Mesodermal cell (in vitro differentiated cells): ENCODE results near the gene TICAM2.

Experiments used
- H3K27ac ChIP-seq: 2 replicates; pipeline ENCODE4 v1.7.0; 2013; ENCODE audit warnings: mild to moderate bottlenecking, low read depth, low read length, moderate library complexity; ENCODE audit not compliant: severe bottlenecking
- H3K36me3 ChIP-seq: 2 replicates; pipeline ENCODE4 v1.7.1; 2013; ENCODE audit warnings: mild to moderate bottlenecking, low read length, moderate library complexity; ENCODE audit not compliant: control insufficient read depth, insufficient read depth
- H3K4me1 ChIP-seq: one replicate; pipeline ENCODE4 v1.7.1; 2013; ENCODE audit warnings: mild to moderate bottlenecking, low read length; ENCODE audit not compliant: insufficient read depth, control insufficient read depth, poor library complexity, severe bottlenecking
- H3K4me3 ChIP-seq: 2 replicates; pipeline ENCODE4 v1.7.0; 2013; ENCODE audit warnings: low read length, control low read depth, mild to moderate bottlenecking; ENCODE audit not compliant: insufficient read depth, poor library complexity, severe bottlenecking; ENCODE audit errors: extremely low read depth
- H3K9me3 ChIP-seq: 2 replicates; pipeline ENCODE4 v1.7.1; 2013; ENCODE audit warnings: mild to moderate bottlenecking, low read length, moderate library complexity; ENCODE audit not compliant: control insufficient read depth
- WGBS, 2 experiments: methylation state at CpG; one replicate each; pipeline ENCODE4 v1.1.5; 2013; ENCODE audit warnings: missing lambda C conversion rate in 2 of 2; ENCODE audit not compliant: insufficient coverage in 2 of 2; 5-methylcytosine and 5-hydroxymethylcytosine counted together

The TICAM2 gene

DNA sequence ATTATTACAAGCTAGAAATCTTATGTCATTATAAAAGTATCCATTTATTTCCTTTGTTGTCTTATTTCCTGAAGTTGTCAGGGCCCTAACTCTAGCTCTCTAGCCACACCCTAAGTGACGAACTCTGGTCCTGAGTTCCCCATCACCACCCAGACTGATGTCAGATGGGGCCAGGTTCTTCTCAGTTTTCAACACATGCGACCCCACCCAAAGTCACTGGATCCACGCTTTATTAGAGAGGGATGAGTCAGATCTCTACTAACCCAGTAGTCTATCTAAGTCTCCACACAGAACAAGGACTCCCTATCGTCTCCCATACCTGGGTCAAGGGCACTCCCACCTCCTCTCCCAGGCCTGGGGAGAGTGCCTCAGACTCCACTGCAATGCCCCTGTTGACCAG is 50.9 kb downstream of the TICAM2 start:
- H3K27ac ChIP-seq, result no peak overlapping the region
- H3K9me3 ChIP-seq, result peaks cover 2% of the 10 kb centered on the region
- 78 to 85% methylated on average over 3 to 4 of the region's 4 CpGs for WGBS, 2 experiments
- no peak overlapping the region for H3K4me3 ChIP-seq
- H3K4me1 ChIP-seq, result no peaks in the 10 kb centered on the region
- no peaks in the 10 kb centered on the region for H3K36me3 ChIP-seq

DNA sequence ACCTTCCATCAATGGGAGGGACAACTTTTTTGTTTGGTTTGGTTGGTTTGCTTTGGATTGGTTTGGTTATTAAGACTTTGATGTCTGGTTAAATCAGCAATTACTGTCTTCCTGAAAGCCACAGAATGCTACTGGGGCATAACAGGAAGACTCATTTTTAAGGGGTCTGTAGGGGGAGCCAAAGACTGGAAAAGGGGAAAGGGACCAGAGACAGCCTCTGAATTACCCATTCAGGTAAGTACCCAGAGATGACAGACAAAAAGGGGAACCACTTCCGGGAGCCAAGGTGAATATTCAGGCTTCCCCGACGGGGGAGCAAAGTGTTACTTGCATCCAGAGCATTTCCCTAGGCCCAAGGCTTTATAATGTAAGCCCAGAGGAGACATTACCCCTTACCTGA is 53.1 kb downstream of the TICAM2 start:
- Histone ChIP-seq H3K4me3 (no peak overlapping the region), H3K36me3 (no peaks in the 10 kb centered on the region), H3K9me3 (peaks cover 13% of the 10 kb centered on the region), H3K27ac (no peak overlapping the region), H3K4me1 (no peaks in the 10 kb centered on the region)
- 10 to 20% methylated on average over 1 to 3 of the region's 3 CpGs for WGBS, 2 experiments

DNA sequence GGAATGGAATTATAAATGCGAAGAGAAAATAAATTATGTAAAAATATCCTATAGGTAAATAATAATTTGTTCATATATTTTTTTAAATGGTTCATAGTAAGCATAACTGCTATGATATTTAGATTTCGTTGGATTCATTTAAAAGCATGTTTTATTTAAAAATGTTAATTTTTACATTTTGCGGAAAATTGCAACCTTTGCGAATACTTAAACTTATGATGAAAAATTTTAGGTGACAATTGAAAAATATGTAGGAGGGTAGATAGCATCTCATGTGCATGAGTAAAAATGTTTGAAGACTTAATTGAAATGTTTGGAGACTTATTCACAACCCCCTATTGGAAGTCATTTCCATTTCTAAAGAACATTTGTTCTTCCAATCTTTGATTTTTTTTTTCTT is 53.6 kb downstream of the TICAM2 start:
- no peaks in the 10 kb centered on the region for H3K4me1 ChIP-seq
- 100% methylated on average over 2 of the region's 4 CpGs; no CpG with 5 or more reads in 1 of the 2 experiments for WGBS, 2 experiments
- H3K36me3 ChIP-seq, result no peaks in the 10 kb centered on the region
- H3K9me3 ChIP-seq, result peaks cover 13% of the 10 kb centered on the region
- H3K4me3 ChIP-seq, result no peak overlapping the region
- no peak overlapping the region for H3K27ac ChIP-seq

DNA sequence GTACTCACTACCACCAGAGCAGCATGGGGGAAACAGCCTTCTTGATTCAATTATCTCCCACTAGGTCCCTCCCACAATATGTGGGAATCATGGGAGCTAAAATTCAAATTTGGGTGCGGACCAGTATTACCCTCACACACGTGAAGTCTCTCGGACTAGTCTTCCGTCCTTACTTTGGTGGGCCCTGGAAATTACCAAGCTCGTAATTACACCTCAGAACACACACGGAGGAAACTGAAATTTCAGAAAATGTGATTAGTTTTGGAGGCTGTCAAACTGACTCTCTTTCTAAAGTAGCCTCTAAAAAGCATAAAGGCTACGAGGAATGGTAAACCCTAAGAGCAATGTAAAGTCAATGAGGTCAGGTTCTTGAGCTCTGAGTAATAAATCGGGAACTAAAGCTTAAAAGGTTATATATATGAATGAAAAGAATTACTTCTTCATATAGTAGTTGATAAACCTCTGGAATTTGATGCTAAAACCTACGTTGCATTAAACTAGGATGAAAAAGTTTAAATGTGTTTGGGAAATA is 56.9 kb downstream of the TICAM2 start:
- H3K27ac ChIP-seq, result peak overlapping the region; percentile 70
- no peaks in the 10 kb centered on the region for H3K4me1 ChIP-seq
- H3K9me3 ChIP-seq, result peaks cover 13% of the 10 kb centered on the region
- peak overlapping the region; percentile 88 for H3K4me3 ChIP-seq
- 95 to 100% methylated on average over 3 to 6 of the region's 9 CpGs for WGBS, 2 experiments
- peaks cover 10% of the 10 kb centered on the region for H3K36me3 ChIP-seq

DNA sequence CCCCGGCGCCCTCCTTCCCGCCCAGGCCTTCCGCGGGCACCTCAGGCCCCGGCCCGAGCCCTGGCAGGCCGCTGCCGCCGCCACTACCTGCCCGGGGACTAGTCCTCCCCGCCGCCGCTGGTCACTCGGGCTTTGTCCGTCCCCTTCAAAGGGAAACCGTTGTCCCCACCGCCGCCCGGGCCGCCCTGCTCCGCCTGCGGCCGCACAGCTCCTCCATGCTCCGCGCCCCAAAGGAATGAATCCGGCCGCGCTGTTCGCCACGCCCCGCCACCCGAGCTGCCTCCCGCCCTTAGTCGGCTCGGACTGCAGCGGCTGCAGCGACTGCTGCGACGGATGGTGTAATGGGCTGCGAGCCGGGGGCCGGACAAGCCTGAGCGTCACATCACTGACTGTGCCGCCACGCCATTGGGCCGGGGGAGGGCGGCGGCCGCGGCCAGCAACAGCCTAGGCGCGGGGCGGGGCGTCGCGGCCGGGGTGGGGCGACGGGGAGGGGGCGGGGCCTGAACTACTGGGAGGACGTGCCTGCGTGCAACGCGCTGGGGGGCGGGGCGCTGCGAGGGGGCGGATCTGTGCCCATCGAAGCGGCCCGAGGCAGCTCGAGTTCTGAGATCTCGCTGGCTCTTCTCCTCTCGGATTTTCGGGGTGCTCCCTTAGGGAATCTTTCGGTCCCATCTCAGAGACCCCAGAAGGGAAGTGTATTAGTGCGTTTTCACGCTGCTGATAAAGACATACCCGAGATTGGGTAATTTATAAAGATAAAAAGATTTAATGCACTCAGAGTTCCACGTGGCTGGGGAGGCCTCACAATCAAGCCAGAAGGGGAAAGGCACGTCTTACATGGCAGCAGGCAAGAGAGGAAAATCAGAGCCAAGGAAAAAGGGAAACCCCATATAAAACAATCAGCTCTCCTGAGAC is 57.6 kb downstream of the TICAM2 start, which contains the start of gene FEM1C:
Gene FEM1C, minus strand, starts transcription at position 340 of the 915 bp plus-strand sequence. CDS start 1,282 bp downstream, outside the sequence.
- 2 to 3% methylated on average over 46 to 55 of the region's 82 CpGs for WGBS, 2 experiments
- H3K36me3 ChIP-seq, result peaks cover 16% of the 10 kb centered on the region
- no peaks in the 10 kb centered on the region for H3K4me1 ChIP-seq

DNA sequence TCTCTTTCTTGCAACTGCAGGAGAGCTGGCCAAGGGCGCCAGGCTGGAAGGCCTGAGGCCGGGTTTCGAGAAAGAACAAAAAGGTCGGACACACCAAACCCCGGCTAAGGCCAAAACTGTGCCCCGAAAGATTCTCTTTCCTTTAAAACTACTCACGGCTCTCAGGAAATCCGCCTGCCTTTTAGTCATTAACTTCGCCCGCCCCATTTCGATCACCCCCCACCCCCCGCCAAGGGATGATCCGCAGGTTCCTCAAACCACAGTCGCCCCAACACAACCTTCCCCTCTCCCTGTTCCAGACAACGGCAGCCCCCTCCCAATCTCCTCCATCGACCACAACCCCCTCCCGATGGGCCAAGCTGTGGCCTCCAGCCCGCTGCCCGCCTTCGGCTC is 58.2 kb downstream of the TICAM2 start:
- Histone ChIP-seq H3K36me3 (peaks cover 23% of the 10 kb centered on the region), H3K9me3 (peaks cover 13% of the 10 kb centered on the region), H3K4me1 (no peaks in the 10 kb centered on the region), H3K4me3 (peak overlapping the region; percentile 88), H3K27ac (peak overlapping the region; percentile 95)
- 0 to 1% methylated on average over 3 to 18 of the region's 20 CpGs for WGBS, 2 experiments

More for the DNA sequence above, 57.6 kb downstream of the TICAM2 start, which contains the start of gene FEM1C:
- H3K4me3 ChIP-seq, result peak within 1 kb of the TSS; percentile 88
- H3K9me3 ChIP-seq, result peaks cover 13% of the 10 kb centered on the region
- H3K27ac ChIP-seq, result peak within 1 kb of the TSS; percentile 95

DNA sequence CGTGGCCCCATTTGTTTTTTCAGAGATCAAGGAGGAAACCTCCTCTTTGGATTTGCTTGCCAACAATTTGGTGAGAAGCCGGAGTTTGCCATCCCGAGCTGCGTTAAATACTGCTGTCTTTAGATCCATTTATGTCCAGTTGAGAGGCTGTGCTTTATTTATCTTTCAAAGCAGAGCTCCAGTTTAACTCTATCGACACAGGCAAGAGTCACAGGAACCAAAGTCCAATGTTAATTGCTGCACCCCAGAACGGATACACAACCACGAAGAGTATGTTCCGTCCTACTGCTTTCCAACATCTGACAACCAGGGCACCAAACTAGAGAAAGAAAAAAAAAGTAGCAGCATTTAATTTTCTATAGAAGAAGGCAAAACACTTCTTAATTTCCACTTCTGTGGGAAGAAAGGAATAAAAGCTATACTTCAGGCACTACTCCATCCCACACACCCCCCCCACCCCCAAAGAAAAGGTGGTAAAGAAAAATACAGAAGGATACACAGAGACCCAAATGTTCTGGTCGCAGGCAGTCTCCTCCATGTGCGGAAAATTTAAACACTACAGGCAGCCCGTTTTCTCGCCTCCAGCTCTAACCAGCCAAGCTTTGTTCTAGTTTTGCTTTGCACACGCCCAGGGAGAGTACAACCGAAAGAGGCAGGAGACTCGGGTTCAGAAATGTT is 58.8 kb downstream of the TICAM2 start:
- WGBS, 2 experiments, result 13% methylated on average over 9 to 14 of the region's 15 CpGs
- H3K36me3 ChIP-seq, result peaks cover 28% of the 10 kb centered on the region
- H3K4me3 ChIP-seq, result peak overlapping the region; percentile 88
- H3K27ac ChIP-seq, result peak overlapping the region; percentile 95
- H3K9me3 ChIP-seq, result peaks cover 13% of the 10 kb centered on the region
- no peaks in the 10 kb centered on the region for H3K4me1 ChIP-seq

DNA sequence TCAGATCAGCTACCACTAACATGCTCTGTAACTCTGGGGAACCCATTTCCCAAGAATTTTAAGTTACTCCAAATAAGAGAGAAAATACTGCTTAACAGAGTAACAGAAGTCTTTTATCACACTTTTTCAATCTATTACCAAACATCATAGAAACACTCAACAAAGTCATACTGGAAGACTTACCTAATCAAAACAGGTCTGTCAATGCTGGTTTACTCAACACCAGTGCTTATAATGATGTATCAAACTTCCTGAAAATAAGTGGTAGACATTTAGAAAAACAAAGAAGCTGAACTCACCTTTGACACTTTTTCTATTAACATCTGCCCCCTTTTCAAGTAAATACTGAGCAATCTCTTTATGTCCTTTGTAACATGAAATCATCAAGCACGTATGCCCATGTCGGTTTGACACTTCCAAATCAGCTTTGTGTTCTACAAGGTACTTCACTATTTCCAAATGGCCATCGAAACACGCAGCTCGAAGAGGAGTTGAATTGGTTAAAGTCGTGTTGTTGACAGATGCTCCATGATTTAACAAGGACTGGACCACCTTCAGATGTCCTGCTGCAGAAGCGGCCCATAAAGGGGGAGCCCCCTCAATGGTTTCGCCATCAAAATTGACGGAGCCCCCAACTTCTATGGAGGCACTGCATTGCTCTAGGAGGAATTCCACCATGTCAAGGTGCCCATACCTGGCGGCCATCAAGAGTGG is 59.5 kb downstream of the TICAM2 start:
- WGBS, 2 experiments, result 50 to 61% methylated on average over 6 to 10 of the region's 10 CpGs
- H3K36me3 ChIP-seq, result peaks cover 33% of the 10 kb centered on the region
- H3K4me1 ChIP-seq, result no peaks in the 10 kb centered on the region
- no peak overlapping the region for H3K27ac ChIP-seq
- H3K4me3 ChIP-seq, result peak overlapping the region; percentile 88
- H3K9me3 ChIP-seq, result peaks cover 13% of the 10 kb centered on the region

DNA sequence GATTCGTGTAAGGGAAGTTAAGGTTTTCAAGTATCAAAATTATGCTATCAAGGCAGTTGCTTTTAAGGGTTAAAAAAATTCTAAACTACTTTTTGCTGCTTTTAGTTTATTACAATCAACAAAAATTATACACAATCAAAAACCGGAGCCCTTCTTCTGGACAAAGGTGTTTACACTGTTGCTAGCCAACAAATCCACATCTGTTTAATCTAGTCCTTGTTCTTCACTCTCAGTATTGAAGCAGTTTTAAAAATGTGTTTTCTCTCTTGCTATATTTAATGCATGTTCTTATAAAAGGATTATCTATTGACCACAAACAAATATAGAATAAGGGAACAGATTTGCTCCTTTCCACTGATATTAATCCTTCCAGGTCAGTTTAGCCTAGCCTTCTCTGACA is 60.2 kb downstream of the TICAM2 start:
- no peaks in the 10 kb centered on the region for H3K4me1 ChIP-seq
- peaks cover 13% of the 10 kb centered on the region for H3K9me3 ChIP-seq
- WGBS, 2 experiments, result no CpG with 5 or more reads among the region's 2 CpGs
- H3K4me3 ChIP-seq, result peak overlapping the region; percentile 88
- H3K27ac ChIP-seq, result no peak overlapping the region
- H3K36me3 ChIP-seq, result peaks cover 38% of the 10 kb centered on the region

DNA sequence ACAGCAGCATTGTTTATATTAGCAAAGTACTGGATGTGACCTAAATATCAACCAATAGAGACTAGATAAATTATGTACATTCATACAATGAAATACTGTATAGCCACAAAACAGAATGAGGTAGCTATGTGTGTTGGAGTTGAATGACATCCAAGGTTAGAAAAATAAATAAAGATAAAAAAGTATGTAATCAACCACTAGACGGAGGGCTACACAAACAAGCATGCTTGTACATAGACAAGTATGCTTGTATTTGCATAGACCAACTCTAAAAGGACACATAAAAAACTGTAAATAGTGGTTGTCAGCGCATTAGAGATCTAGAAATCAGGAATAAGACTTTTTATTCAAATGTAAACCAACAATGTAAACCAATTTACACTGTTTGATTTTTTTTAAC is 60.7 kb downstream of the TICAM2 start:
- H3K4me3 ChIP-seq, result peak overlapping the region; percentile 88
- H3K9me3 ChIP-seq, result peaks cover 13% of the 10 kb centered on the region
- no peaks in the 10 kb centered on the region for H3K4me1 ChIP-seq
- H3K36me3 ChIP-seq, result peaks cover 43% of the 10 kb centered on the region
- no CpG with 5 or more reads among the region's 2 CpGs for WGBS, 2 experiments
- H3K27ac ChIP-seq, result no peak overlapping the region
